Measurements from ENCODE around the gene GTPBP1.

- TF ChIP-seq REST (IDR thresholded peaks at IDR 0.05; ENCODE audit: low read depth, low read length) (no peak), CTCF (IDR thresholded peaks at IDR 0.05) (no peak), RAD21 (IDR thresholded peaks at IDR 0.05; ENCODE audit: low read length) (no peak), FOXM1 (IDR thresholded peaks at IDR 0.05; ENCODE audit: low read depth) (no peak), EZH2phosphoT487 (IDR thresholded peaks at IDR 0.05; ENCODE audit: borderline replicate concordance, low read depth) (no peak), TAF1 (IDR thresholded peaks at IDR 0.05; ENCODE audit: borderline replicate concordance, low read depth, low read length) (no peak), CHD2 (IDR thresholded peaks at IDR 0.05; ENCODE audit: low read length, partially characterized antibody) (no peak), JUND (IDR thresholded peaks at IDR 0.05) (no peak), FOSL2 (IDR thresholded peaks at IDR 0.05; ENCODE audit: borderline replicate concordance, low read depth) (no peak)
Measured at GRCh38 chr22:38750104-38750503, 44.4 kb downstream of the GTPBP1 start.
